GM12873 (cell line): ENCODE results near the gene CCDC60.

Experiments
- TF ChIP-seq, protein P1 (sequence below): IDR thresholded peaks from 2 replicates; pipeline ENCODE4 v1.5.1; 2012; ENCODE audit warnings: low read depth, mild to moderate bottlenecking, moderate library complexity, low read length, control low read depth; ENCODE audit not compliant: insufficient read depth; ENCODE audit errors: missing control alignments

Gene CCDC60

DNA sequence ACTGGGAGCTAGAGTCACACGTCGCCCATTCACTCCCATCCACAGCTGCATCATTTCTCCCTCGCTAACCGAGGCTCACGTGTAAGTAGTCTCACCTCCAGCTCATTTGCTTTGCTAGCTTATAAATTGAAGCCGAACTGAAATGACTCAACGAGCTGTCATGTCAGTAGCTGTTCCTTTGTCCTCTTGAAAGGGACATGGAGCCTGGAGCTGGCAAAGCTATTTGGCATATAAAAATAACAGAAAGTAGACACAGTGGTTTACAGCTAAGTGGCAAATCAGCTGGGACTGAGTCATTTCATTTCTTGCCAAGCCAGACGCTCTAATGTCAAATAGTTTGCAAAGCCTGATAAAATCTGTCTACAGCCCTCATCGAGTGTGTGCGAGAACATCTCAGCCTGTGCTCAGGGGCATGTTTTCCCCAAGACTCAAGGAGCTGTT lies 144.6 kb downstream of the CCDC60 start:
- TF ChIP-seq, protein P1, sequence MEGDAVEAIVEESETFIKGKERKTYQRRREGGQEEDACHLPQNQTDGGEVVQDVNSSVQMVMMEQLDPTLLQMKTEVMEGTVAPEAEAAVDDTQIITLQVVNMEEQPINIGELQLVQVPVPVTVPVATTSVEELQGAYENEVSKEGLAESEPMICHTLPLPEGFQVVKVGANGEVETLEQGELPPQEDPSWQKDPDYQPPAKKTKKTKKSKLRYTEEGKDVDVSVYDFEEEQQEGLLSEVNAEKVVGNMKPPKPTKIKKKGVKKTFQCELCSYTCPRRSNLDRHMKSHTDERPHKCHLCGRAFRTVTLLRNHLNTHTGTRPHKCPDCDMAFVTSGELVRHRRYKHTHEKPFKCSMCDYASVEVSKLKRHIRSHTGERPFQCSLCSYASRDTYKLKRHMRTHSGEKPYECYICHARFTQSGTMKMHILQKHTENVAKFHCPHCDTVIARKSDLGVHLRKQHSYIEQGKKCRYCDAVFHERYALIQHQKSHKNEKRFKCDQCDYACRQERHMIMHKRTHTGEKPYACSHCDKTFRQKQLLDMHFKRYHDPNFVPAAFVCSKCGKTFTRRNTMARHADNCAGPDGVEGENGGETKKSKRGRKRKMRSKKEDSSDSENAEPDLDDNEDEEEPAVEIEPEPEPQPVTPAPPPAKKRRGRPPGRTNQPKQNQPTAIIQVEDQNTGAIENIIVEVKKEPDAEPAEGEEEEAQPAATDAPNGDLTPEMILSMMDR = no peak

DNA sequence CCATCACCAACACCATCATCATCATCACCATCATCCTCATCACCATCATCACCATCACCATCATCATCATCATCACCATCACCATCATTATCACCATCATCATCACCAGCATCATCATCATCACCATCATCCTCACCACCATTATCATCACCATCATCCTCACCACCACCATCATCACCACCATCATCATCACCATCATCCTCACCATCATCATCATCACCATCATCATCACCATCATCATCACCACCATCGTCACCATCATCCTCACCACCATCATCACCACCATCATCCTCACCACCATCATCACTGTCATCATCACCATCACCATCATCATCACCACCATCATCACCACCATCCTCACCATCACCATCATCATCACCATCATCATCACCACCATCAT lies 146.0 kb downstream of the CCDC60 start:
- TF ChIP-seq, protein P1 = no peak

DNA sequence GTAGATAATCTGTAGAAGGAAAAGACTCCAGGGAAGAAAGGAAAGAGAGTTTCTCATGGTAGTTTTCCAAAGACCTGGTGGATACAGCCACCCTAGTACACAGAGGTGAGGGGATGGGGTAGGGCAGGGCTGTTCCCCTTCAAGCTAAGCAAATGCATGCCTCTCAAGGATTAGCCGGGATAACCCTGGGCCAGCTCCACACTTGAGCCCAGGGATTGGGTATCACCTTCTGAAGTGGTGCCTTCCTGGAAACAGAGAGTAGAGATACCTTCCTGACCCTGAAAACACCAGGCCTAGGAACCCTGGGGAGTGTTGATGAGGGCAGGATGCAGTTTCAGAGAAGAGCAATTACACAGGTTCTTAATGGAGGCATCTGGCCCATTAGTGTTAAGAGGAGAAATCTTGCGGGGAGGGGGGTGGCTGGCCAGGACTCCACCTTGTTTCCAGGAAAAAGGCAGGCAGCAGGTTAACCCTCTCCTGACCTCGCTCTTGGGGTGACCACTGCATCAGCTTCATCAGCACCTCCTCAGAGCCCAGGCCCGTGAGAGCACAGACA lies 152.1 kb downstream of the CCDC60 start:
- TF ChIP-seq, protein P1 = no peak

DNA sequence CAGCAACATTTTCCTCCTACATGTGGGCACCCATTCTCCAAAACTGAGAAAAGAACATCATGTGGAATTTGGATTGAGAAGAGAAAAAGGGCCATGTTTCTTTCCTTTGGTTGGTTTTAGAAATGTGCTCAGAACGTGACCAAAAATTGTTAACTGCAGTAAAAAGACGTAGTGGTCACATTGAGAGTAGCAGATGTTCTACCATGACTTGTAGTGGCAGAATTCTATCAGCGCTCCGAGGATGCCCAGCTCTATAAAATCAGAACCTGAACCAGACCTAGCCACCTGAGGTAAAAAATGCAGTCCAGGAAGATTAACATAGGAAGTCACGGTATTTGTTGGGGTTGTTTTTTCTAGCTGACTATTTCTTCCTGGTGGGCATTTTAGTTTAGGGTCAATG lies 157.3 kb downstream of the CCDC60 start:
- TF ChIP-seq, protein P1 = no peak

DNA sequence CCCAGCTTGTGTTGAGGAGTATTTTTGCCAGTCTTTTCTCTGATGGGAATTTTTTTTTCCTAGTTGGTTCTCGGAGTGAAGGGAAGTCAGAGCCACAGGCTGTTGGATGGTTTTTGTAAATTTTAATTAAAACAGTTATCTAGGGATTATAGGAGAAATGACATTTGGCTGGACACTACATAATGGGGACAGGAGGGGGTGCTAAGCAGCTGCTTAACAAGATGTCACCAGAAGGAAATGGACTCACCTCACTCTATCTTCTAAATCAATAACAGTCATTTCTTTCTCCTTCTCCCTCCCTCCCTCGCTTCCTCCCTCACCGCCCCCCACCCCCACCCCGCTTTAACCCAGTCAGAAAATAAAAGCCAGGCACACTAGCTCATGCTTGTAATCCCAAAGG lies 165.7 kb downstream of the CCDC60 start:
- TF ChIP-seq, protein P1 = no peak

DNA sequence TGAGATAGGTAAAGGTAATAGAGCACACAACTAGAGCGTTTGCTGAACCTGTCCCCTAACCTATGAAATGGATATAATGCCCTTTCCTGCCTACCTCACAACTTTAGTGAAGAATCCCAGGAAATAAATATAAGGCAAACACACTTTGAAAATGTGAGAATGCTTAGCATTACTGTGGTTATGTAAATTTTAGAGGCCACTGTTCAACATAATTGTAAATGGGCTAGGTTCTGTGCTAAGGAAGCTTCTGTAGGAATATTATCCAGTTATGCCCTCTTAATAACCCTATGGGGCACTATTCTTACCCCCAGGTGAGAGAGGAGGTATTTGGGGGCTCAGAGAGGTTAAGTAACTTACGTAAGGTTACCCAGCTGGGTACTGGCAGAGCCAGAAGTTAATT lies 166.5 kb downstream of the CCDC60 start:
- TF ChIP-seq, protein P1 = no peak

DNA sequence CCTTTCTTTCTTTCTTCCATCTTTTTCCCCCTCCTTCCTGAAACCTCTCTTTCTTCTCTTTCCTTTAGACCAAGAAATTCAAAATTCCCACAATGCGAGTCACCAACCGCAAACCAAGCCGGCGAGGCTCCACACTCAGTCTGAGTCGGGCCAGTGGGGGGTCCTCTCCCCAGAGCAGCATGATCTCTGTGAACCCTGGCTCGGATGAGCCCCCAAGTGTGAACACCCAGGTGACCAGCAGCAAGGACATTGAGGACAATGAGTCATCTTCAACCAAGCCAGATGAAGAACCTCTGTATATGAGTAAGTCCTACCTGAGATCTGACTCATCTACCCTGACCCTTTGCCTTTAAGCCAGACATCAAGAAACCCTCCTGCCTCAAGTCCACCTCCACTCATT lies 170.5 kb downstream of the CCDC60 start:
- TF ChIP-seq, protein P1 = no peak
